Caki2 (cell line): ENCODE data around the gene RPL10L. TPM values are rescaled to one million over a fixed set of nuclear protein-coding genes. Genes with fewer than 3 reads are reported as not detected.

ENCODE experiments used
- DNase-seq: peaks from one replicate; pipeline ENCODE4 v3.0.0-alpha.2; 2015; ENCODE audit warnings: low read depth
- in situ Hi-C: cut with HindIII; loops from 2 replicates; pipeline ENCODE4 v1.10.0; 2016; ENCODE audit warnings: low sequenced_read_pairs, low pct_unique_long_range_greater_than_20kb, mixed read lengths
- total RNA-seq: library from RNA; depleted of rRNA; stranded (reverse); fragments of >200 nt; shearing (Covaris generic); gene quantifications from 2 replicates; pipeline ENCODE4 v1.2.3, GENCODE V29; 2014; ENCODE audit warnings: low replicate concordance; rRNA removed

RPL10L gene
- total RNA-seq, result not detected in 2 replicates

GRCh38 chr14:46651526-46652144, at the start of gene RPL10L:
Gene RPL10L (minus strand): TSS chr14:46651781. CDS start chr14:46651736, 45 bp downstream.
- in situ Hi-C loops, result no loop called here
- no peak for DNase-seq

GRCh38 chr14:46691819-46692218, 40.2 kb upstream of the RPL10L start:
- no peak for DNase-seq
- in situ Hi-C loops, result no loop called here

GRCh38 chr14:46686652-46687051, 35.1 kb upstream of the RPL10L start:
- no peak for DNase-seq
- in situ Hi-C loops, result no loop called here

GRCh38 chr14:46672128-46672527, 20.5 kb upstream of the RPL10L start:
- DNase-seq, result no peak
- in situ Hi-C loops, result no loop called here

GRCh38 chr14:46663382-46663781, 11.8 kb upstream of the RPL10L start:
- no peak for DNase-seq
- in situ Hi-C loops, result no loop called here

GRCh38 chr14:46661728-46662127, 10.1 kb upstream of the RPL10L start:
- DNase-seq, result no peak
- in situ Hi-C loops, result no loop called here

- in situ Hi-C loops, result no loop called here
- no peak for DNase-seq
Observed at GRCh38 chr14:46653031-46653755, 1.6 kb upstream of the RPL10L start.

- DNase-seq, result no peak
- in situ Hi-C loops, result no loop called here
Observed at GRCh38 chr14:46646796-46647195, 4.8 kb downstream of the RPL10L start.

GRCh38 chr14:46626876-46627275, 24.7 kb downstream of the RPL10L start:
- in situ Hi-C loops, result no loop called here
- no peak for DNase-seq
